ENCODE results near the gene NBL1.
A peak's percentile ranks its signal among the peaks of the same experiment; 100 is the strongest.

The NBL1 gene

DNA sequence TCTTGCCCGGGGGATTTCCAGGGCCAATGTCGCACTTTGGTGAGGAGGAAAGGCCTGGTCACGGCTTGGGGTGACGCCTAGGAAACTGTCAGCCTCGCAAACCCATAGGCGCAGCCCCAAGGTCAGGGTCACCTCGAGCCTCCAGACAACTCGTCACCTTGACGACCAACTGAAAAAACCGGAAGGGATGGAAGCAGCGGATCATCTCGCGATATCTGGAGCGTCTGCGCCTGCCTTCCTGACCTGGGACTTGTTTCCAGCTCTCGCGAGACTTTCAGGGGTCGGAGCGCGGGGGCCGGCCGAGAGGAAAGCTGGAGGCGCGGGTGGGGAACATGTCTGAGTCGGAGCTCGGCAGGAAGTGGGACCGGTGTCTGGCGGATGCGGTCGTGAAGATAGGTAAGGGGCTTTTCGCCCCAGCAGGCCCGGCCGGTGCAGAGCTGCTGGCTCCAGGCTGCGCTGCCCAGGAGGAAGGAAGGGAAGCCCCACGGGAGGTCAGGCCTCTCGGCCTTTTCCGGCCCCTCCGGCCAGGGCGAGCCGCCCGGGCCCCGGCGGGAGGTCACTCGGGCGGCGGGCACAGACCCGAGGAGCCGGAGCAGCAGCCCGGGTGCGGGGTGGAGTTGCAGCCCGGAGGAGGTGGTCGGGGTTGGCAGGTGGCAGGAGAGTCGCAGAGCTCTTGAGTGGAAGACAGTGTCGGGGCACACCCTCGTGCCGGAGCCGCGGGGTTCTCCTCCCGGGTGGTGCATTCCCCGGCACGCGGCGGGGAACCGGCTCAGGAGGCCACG, 47.2 kb upstream of the NBL1 start (continued):
- TF ChIP-seq, protein P1, sequence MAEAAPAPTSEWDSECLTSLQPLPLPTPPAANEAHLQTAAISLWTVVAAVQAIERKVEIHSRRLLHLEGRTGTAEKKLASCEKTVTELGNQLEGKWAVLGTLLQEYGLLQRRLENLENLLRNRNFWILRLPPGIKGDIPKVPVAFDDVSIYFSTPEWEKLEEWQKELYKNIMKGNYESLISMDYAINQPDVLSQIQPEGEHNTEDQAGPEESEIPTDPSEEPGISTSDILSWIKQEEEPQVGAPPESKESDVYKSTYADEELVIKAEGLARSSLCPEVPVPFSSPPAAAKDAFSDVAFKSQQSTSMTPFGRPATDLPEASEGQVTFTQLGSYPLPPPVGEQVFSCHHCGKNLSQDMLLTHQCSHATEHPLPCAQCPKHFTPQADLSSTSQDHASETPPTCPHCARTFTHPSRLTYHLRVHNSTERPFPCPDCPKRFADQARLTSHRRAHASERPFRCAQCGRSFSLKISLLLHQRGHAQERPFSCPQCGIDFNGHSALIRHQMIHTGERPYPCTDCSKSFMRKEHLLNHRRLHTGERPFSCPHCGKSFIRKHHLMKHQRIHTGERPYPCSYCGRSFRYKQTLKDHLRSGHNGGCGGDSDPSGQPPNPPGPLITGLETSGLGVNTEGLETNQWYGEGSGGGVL (tag by site-specific recombination; IDR thresholded peaks at IDR 0.05), result no peak; the same call in 1 of the 2 replicates
- TF ChIP-seq ZSCAN23 (tag by site-specific recombination; IDR thresholded peaks at IDR 0.05) (no peak), REPIN1 (tag by site-specific recombination; IDR thresholded peaks at IDR 0.05; ENCODE audit: low read depth) (no peak), ZNF350 (tag by site-specific recombination; IDR thresholded peaks at IDR 0.05) (no peak), PRDM1 (tag by site-specific recombination; IDR thresholded peaks at IDR 0.05) (no peak), ZNF701 (tag by site-specific recombination; IDR thresholded peaks at IDR 0.05) (0 out of 2 replicates have a peak, but pooled peaks have one; percentile 28), ZNF658 (tag by site-specific recombination; IDR thresholded peaks at IDR 0.05) (no peak), BCL11A (tag by site-specific recombination; IDR thresholded peaks at IDR 0.05; ENCODE audit: low read depth) (no peak), ZFP41 (tag by site-specific recombination; IDR thresholded peaks at IDR 0.05; ENCODE audit: borderline replicate concordance) (no peak), SETDB1 (IDR thresholded peaks at IDR 0.05; ENCODE audit: insufficient read length, low read length) (no peak), ZFP3 (tag by site-specific recombination; IDR thresholded peaks at IDR 0.05; ENCODE audit: low read depth) (no peak), GLIS2 (tag by site-specific recombination; IDR thresholded peaks at IDR 0.05) (peak; percentile 95), ZNF596 (tag by site-specific recombination; IDR thresholded peaks at IDR 0.05) (no peak), ZNF544 (tag by site-specific recombination; IDR thresholded peaks at IDR 0.05) (no peak), ZNF121 (tag by site-specific recombination; IDR thresholded peaks at IDR 0.05) (0 out of 2 replicates have a peak, but pooled peaks have one; percentile 12), ZNF76 (tag by site-specific recombination; IDR thresholded peaks at IDR 0.05; ENCODE audit: borderline replicate concordance, low read depth) (no peak), ZNF211 (tag by site-specific recombination; IDR thresholded peaks at IDR 0.05; ENCODE audit: low read depth) (no peak), KLF16 (tag by site-specific recombination; IDR thresholded peaks at IDR 0.05) (peak; percentile 74), ZNF830 (tag by site-specific recombination; IDR thresholded peaks at IDR 0.05; ENCODE audit: low read depth) (no peak), ZNF140 (tag by site-specific recombination; IDR thresholded peaks at IDR 0.05) (no peak), SCRT1 (tag by site-specific recombination; IDR thresholded peaks at IDR 0.05; ENCODE audit: borderline replicate concordance) (no peak), ZBTB21 (tag by site-specific recombination; IDR thresholded peaks at IDR 0.05) (no peak), GFI1B (tag by site-specific recombination; IDR thresholded peaks at IDR 0.05) (no peak), ZNF146 (tag by site-specific recombination; IDR thresholded peaks at IDR 0.05) (no peak), ZNF623 (tag by site-specific recombination; IDR thresholded peaks at IDR 0.05) (no peak; the same call in 1 of the 2 replicates)
- TF ChIP-seq, protein P2, sequence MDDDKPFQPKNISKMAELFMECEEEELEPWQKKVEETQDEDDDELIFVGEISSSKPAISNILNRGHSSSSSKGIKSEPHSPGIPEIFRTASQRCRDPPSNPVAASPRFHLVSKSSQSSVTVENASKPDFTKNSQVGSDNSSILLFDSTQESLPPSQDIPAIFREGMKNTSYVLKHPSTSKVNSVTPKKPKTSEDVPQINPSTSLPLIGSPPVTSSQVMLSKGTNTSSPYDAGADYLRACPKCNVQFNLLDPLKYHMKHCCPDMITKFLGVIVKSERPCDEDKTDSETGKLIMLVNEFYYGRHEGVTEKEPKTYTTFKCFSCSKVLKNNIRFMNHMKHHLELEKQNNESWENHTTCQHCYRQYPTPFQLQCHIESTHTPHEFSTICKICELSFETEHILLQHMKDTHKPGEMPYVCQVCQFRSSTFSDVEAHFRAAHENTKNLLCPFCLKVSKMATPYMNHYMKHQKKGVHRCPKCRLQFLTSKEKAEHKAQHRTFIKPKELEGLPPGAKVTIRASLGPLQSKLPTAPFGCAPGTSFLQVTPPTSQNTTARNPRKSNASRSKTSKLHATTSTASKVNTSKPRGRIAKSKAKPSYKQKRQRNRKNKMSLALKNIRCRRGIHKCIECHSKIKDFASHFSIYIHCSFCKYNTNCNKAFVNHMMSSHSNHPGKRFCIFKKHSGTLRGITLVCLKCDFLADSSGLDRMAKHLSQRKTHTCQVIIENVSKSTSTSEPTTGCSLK (tag by site-specific recombination; IDR thresholded peaks at IDR 0.05), result no peak
- TF ChIP-seq, protein P3, sequence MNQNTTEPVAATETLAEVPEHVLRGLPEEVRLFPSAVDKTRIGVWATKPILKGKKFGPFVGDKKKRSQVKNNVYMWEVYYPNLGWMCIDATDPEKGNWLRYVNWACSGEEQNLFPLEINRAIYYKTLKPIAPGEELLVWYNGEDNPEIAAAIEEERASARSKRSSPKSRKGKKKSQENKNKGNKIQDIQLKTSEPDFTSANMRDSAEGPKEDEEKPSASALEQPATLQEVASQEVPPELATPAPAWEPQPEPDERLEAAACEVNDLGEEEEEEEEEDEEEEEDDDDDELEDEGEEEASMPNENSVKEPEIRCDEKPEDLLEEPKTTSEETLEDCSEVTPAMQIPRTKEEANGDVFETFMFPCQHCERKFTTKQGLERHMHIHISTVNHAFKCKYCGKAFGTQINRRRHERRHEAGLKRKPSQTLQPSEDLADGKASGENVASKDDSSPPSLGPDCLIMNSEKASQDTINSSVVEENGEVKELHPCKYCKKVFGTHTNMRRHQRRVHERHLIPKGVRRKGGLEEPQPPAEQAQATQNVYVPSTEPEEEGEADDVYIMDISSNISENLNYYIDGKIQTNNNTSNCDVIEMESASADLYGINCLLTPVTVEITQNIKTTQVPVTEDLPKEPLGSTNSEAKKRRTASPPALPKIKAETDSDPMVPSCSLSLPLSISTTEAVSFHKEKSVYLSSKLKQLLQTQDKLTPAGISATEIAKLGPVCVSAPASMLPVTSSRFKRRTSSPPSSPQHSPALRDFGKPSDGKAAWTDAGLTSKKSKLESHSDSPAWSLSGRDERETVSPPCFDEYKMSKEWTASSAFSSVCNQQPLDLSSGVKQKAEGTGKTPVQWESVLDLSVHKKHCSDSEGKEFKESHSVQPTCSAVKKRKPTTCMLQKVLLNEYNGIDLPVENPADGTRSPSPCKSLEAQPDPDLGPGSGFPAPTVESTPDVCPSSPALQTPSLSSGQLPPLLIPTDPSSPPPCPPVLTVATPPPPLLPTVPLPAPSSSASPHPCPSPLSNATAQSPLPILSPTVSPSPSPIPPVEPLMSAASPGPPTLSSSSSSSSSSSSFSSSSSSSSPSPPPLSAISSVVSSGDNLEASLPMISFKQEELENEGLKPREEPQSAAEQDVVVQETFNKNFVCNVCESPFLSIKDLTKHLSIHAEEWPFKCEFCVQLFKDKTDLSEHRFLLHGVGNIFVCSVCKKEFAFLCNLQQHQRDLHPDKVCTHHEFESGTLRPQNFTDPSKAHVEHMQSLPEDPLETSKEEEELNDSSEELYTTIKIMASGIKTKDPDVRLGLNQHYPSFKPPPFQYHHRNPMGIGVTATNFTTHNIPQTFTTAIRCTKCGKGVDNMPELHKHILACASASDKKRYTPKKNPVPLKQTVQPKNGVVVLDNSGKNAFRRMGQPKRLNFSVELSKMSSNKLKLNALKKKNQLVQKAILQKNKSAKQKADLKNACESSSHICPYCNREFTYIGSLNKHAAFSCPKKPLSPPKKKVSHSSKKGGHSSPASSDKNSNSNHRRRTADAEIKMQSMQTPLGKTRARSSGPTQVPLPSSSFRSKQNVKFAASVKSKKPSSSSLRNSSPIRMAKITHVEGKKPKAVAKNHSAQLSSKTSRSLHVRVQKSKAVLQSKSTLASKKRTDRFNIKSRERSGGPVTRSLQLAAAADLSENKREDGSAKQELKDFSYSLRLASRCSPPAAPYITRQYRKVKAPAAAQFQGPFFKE (tag by site-specific recombination; IDR thresholded peaks at IDR 0.05; ENCODE audit: borderline replicate concordance), result no peak
- TF ChIP-seq, protein P4, sequence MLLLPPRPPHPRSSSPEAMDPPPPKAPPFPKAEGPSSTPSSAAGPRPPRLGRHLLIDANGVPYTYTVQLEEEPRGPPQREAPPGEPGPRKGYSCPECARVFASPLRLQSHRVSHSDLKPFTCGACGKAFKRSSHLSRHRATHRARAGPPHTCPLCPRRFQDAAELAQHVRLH (tag by site-specific recombination; IDR thresholded peaks at IDR 0.05), result peak; percentile 50; the same call in 1 of the 2 replicates
- TF ChIP-seq, protein P5, sequence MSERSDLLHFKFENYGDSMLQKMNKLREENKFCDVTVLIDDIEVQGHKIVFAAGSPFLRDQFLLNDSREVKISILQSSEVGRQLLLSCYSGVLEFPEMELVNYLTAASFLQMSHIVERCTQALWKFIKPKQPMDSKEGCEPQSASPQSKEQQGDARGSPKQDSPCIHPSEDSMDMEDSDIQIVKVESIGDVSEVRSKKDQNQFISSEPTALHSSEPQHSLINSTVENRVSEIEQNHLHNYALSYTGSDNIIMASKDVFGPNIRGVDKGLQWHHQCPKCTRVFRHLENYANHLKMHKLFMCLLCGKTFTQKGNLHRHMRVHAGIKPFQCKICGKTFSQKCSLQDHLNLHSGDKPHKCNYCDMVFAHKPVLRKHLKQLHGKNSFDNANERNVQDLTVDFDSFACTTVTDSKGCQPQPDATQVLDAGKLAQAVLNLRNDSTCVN (tag by site-specific recombination; optimal IDR thresholded peaks at IDR 0.05), result peak; percentile 68

Measured in HEK293 (cell line).